Measurements from ENCODE around the gene IP6K1. TPM values are rescaled to one million over a fixed set of nuclear protein-coding genes. Genes with fewer than 3 reads are reported as not detected.
A peak's percentile ranks its signal among the peaks of the same experiment; 100 is the strongest.
"Not testable (repeated sequence)": the region's sequence is repeated elsewhere in the genome, so short reads cannot be mapped to it uniquely, and the experiment has no call there.

IP6K1 gene
- total RNA-seq, 1 experiment from 2014 or later = 42.5 TPM

GRCh38 chr3:49775538-49775937 is 10.8 kb downstream of the IP6K1 start:
- peak; percentile 79 for DNase-seq (ENCODE audit: low spot score)
- in situ Hi-C loops (cut with HindIII; ENCODE audit: low sequenced_read_pairs) = no loop called here

GRCh38 chr3:49772703-49773102 is 13.6 kb downstream of the IP6K1 start:
- no peak for DNase-seq (ENCODE audit: low spot score)
- in situ Hi-C loops (cut with HindIII; ENCODE audit: low sequenced_read_pairs) = no loop called here

DNA sequence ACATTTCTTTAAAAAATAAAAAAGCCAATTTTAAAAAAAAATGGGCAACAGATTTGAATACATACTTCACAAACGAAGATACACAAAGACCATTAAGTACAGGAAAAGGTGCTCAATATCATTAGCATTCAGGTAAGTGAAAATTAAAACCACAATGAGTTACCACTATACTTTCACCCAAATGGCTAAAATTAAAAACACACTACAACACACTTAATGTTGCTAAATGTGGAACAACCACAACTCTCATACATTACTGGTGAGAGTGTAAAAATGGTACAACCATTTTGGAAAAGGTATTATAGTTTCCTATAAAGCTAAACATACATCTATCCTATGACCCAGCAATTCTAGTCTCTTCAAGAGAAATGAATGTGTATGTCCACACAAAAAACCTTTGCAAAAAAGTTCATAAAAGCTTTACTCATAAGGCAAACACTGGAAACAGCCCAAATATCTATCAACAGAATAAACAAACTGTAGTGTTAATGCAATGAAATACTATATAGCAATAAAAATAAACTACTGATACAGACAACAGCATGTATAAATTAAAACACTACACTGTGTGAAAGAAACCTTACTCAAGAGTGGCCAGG is 14.9 kb downstream of the IP6K1 start:
- no peak for DNase-seq (ENCODE audit: low spot score)
- in situ Hi-C loops (cut with HindIII; ENCODE audit: low sequenced_read_pairs) = no loop called here

DNA sequence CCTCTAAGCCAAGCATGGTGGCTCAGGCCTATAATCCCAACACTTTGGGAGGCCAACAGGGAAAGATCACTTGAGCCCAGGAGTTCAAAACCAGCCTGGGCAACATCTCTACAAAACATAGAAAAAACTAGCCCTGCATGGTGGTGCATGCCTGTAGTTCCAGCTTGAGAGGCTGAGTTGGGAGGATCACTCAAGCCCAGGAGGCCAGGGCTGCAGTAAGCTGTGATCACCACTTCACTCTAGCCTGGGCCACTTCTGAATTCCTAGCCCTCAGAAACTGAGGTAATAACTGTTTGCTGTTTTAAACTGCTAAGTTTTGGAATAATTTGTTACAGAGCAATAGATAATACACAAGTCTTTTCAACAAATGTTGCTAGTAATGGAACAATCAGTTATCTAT is 16.4 kb downstream of the IP6K1 start:
- in situ Hi-C loops (cut with HindIII; ENCODE audit: low sequenced_read_pairs) = no loop called here
- DNase-seq (ENCODE audit: low spot score) = no peak

DNA sequence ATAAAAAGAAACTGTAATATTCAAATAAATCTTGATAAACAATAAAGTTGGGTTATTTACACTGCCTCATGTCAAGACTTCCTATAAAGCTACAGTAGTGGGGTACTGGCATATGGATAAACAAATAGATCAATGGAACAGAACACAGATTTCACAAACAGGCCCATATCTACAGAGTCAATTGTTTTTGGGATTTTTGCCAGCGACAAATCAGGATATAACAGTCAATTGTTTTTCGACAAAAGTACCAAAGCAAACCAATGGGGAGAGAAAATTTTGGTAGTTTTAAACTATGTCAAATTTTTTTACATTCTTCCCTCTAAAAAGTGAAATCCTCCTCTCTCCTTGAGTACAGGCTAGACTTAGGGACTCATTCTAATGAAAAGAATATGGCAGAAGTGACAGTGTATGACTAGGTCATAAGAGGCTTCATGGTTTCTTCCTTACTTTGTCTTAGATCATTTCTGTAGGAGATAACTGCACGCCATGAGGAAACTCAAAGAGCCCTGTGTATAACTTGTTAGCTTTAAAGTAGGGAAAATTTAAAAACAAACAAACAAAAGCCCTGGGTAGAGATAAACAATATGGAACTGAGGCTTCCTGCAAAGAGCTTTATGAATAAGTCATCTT is 16.9 kb downstream of the IP6K1 start:
- in situ Hi-C loops (cut with HindIII; ENCODE audit: low sequenced_read_pairs) = no loop called here
- DNase-seq (ENCODE audit: low spot score) = no peak

DNA sequence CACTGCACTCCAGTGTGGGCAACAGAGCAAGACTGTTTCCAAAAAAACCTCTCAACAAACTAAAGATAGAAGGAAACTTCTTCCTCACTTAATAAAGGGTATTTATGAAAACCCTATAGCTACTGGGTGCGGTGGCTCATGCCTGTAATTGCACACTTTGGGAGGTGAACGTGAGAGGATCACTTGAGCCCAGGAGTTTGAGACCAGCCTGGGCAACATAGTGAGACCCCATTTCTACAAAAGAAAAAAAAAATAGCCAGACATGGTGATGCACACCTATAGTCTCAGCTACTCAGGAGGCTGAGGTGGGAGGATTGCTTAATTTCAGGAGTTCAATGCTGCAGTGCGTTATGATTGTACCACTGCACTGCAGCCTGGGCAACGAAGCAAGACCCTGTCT is 22.4 kb downstream of the IP6K1 start:
- in situ Hi-C loops (cut with HindIII; ENCODE audit: low sequenced_read_pairs) = no loop called here
- DNase-seq (ENCODE audit: low spot score) = no peak

- no peak for DNase-seq (ENCODE audit: low spot score)
- in situ Hi-C loops (cut with HindIII; ENCODE audit: low sequenced_read_pairs) = no loop called here
Measured at GRCh38 chr3:49761661-49762060, 24.7 kb downstream of the IP6K1 start.

DNA sequence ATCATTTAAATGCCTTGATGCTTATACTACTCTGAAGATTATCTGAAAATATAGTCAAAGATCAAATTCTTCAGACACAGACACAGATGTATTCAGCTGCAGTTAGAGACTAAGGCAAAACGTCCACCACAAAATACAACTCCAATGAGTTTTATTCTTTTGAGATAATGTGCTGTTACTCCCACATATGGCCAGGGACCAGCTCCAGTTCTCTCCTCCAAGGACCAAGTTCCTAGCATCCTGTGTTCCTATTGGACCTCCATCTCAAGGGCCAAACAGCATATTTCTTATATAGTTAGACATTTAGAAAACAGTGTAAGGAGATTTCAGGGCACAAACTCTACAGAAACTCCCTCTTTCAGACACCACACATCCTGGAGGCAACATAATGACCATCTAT is 27.1 kb downstream of the IP6K1 start:
- in situ Hi-C loops (cut with HindIII; ENCODE audit: low sequenced_read_pairs) = no loop called here
- DNase-seq (ENCODE audit: low spot score) = no peak

DNA sequence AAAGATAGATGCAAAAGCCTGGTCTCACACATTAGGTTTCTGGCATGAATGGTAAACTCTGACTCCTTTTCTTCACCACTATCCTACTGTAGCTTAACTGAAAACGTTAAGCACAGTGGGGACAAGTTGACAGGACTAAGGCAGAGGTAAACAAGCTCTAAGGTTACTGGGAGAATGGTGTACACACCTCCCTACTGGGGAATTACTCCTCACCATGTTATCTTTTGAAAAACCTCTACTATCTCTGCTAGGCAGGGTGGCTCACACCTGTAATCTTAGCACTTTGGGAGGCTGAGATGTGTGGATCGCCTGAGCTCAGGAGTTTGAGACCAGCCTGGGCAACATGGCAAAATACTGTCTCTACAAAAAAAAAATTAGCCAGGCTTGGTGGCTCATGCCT is 29.1 kb downstream of the IP6K1 start:
- DNase-seq (ENCODE audit: low spot score) = no peak
- in situ Hi-C loops (cut with HindIII; ENCODE audit: low sequenced_read_pairs) = no loop called here

DNA sequence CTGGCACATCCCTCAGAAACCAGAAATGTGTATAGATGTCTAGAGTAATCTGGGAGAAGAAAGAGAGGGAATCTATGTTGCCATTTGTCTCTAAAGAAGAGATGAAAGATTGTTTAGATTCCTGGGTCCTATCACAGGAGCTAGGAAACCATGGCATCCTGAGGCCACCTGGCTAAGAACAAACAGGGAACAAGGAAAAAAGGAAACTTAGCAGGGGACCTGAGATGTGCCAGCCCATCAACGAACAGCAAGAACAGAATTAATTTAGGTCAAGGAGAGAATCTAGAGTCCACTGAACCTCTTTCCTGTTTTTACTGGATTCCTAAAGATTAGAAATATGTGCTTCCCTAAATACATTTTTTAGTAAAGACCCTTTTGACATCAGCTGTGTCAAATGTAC is 30.3 kb downstream of the IP6K1 start:
- peak; percentile 79 for DNase-seq (ENCODE audit: low spot score)
- in situ Hi-C loops (cut with HindIII; ENCODE audit: low sequenced_read_pairs) = no loop called here

DNA sequence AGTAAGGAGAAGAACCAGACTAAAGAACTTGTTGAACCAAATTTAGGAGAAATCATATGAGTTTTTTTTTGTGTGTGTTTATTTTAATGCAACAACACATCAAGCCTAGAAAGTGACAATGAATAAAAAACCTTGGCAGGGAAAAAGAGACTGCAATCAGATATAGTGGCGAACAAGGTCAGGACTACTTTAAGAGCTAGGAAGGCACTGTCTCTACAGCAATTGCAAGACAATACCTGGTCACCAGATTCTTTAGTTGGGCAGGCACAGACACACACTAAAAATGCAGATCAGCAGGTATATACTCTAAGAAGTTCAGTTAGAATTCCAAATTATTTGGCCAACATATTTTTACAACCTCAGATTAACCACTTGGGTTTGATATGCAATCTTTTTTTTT is 31.8 kb downstream of the IP6K1 start:
- in situ Hi-C loops (cut with HindIII; ENCODE audit: low sequenced_read_pairs) = no loop called here
- DNase-seq (ENCODE audit: low spot score) = no peak

DNA sequence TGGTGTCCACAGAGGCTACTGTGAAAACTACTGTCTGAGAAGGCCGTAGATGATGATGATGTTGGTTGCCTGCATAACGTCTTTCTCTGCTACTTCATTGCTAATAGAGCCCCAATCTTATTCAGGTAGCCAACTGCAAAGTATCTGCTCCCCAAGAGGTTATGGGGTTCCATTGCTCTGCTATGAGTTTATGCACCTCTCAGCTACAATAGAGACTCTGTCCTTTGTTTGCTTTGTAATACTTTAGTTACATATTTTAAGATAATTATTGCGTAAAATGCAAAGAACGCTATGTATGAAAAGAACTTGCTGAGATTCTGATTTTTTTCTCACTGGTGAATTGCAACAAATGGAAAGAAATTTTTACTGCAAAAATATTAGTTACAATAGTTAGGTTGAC is 34.8 kb downstream of the IP6K1 start:
- in situ Hi-C loops (cut with HindIII; ENCODE audit: low sequenced_read_pairs) = no loop called here
- no peak for DNase-seq (ENCODE audit: low spot score)

DNA sequence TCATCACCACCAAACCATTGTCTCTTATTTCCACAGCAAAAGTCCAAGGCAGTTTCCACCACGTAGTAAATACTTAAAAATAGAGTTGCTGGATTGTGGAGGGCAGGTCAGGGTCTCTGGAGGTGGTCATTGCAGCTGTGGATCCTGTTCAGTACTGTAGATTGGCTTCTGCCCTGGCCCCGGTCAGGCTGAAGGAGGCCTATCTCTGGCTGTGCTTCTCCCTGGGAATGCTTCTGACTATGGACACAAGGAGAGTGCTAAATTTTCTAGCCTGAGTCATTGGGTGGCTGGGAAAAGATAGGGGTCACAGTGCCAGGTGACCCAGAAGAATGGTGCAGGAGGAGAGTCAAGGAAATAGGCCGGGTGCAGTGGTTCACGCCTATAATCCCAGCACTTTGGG is 36.3 kb downstream of the IP6K1 start:
- no peak for DNase-seq (ENCODE audit: low spot score)
- in situ Hi-C loops (cut with HindIII; ENCODE audit: low sequenced_read_pairs) = no loop called here

DNA sequence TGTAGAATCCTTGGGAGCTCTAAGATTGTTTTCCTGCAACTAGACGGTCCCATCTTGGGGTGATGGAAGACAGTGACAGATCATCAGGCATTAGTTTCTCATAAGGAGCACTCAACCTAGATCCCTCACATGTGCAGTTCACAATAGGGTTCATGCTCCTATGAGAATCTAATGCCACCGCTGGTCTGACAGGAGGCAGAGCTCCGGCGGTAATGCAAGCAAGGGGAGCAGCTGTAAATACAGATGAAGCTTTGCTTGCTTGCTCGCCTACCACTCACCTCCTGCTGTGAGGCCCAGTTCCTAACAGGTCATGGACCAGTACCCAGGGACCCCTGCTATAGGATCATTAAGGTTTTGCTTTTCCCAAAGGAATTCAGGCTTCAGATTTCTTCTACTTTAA is 37.5 kb downstream of the IP6K1 start:
- DNase-seq (ENCODE audit: low spot score); in situ Hi-C loops (cut with HindIII; ENCODE audit: low sequenced_read_pairs): not testable (repeated sequence)

- DNase-seq (ENCODE audit: low spot score) = no peak
- in situ Hi-C loops (cut with HindIII; ENCODE audit: low sequenced_read_pairs) = no loop called here
Measured at GRCh38 chr3:49747792-49748480, 38.4 kb downstream of the IP6K1 start.

DNA sequence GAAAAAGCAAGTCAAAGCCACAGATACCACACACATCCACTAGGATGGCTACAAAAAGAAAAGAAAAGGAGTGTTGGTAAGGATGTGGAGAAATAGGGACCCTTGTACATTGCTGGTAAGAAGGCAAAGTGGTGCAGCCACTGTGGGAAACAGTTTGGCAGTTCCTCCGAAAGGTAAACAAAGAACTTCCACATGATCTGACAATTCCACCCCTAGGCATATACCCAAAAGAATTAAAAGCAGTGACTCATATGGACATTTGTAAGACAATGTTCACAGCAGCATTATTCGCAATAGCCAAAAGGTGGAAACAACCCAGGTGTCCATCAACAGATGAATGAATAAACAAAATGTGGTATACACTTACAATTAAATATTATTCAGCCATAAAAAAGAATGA is 40.4 kb downstream of the IP6K1 start:
- DNase-seq (ENCODE audit: low spot score) = no peak
- in situ Hi-C loops (cut with HindIII; ENCODE audit: low sequenced_read_pairs) = no loop called here

- in situ Hi-C loops (cut with HindIII; ENCODE audit: low sequenced_read_pairs) = no loop called here
- DNase-seq (ENCODE audit: low spot score) = no peak
Measured at GRCh38 chr3:49740427-49740826, 45.9 kb downstream of the IP6K1 start.

DNA sequence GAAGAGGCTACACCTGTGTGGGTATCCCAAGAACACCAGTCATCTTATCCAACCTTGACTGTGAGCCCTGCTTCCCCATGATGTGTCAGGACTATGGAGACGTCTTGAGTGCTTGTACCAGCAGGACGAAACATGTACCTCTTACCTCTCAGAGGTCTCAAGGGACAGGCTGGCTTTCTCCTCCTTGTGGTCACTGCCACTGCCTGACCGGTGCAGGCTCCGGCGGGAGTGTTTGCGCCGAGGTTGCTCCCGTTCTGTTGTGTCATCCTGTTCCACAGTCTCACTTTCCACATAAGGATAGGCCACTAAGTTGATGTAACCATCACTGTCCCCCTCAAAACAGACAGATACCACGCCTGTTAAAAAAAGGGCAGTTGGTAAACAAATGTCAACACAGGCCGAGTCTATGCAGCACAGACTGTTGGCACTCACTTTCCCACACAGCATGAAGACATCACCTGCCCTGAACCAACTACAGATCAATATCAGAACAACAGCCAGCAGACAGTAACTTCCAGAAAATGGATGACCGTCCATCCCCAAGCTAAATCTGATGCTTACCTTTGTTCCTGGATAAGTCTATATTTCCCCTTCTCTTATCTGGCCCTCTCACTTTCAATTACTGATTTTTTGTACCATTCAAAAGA is 48.2 kb downstream of the IP6K1 start:
- DNase-seq (ENCODE audit: low spot score) = no peak
- in situ Hi-C loops (cut with HindIII; ENCODE audit: low sequenced_read_pairs) = no loop called here

DNA sequence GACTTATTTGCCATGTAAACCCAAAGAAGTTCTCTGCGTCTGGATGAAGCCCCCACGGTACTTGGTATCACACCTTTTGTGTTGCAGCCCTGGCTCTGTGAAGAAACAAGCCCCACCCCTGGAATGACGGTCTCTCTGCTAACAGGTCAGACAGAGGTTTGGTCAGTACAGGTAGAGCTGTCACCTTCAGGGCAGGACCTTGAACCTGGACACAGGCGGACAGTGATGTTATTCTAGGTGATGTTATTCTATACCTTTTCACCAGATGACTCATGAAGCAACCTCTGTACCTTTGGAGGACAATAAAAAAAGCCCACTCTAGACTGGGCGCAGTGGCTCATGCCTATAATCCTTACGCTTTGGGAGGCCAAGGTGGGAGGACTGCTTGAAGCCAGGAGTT is 51.6 kb downstream of the IP6K1 start:
- no peak for DNase-seq (ENCODE audit: low spot score)
- in situ Hi-C loops (cut with HindIII; ENCODE audit: low sequenced_read_pairs) = no loop called here

DNA sequence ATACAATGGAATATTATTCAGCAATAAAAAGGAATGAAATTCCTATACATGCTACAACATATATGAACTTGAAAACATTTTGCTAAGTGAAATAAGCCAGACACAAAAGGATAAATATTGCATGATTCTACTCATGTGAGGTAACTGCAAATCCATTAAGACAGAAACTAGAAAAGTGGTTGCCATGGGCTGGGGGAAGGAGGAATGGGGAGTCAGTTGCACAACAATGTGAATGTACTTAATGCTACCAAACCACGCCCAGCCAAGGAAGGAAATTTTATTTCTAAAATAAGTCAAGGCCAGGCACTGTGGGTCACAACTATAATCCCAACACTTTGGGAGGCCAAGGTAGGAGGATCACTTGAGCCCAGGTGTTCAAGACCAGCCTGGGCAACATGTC is 52.8 kb downstream of the IP6K1 start:
- in situ Hi-C loops (cut with HindIII; ENCODE audit: low sequenced_read_pairs) = no loop called here

More for the DNA sequence above, 52.8 kb downstream of the IP6K1 start:
- no peak for DNase-seq (ENCODE audit: low spot score)
